Measurements from ENCODE around the gene FER. TPM values are rescaled to one million over a fixed set of nuclear protein-coding genes. Genes with fewer than 3 reads are reported as not detected.

The FER gene
- total RNA-seq, 1 experiment from 2014 or later = 20.6 TPM

DNA sequence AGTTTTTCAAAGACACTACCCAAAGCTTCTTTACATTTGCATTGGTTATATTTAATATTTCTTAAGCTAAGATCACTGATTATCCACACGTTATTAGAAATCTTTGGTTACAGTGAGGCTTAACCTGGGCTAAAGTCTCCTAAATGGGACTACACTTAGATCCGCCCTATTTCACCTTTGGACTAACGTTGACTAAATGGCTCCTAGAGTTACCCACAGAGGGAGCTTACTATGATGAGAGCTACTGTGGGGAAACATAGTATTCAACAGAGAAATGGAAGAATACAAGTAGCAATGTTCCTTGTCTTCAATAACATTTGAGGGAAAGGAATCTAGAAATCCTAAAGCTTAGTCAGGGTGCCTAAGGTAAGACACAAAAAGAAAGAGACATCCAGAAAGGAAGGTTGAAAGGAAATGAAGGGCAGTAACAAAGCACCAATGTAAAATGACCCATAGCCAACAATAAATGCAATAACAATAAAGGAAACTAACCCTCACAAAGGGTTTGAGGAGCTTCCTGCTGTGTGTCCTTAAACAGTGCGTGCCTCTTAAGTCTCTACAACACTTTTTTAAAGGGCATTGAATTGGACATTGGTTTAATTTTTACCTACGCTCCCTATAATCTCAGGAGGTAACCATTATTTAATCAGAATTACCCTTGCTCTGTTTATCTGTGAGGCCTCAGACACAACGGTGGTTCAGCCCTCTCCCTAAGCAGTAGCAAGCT is 445.0 kb downstream of the FER start:
- no peak overlapping the region for H3K4me3 ChIP-seq
- CTCF ChIA-PET = no interaction called here
- peaks cover 25% of the 10 kb centered on the region for H3K4me1 ChIP-seq (replicated peaks; ENCODE audit: insufficient read depth)
- DNase-seq = no peak
- no peak for TF ChIP-seq EZH2 (IDR thresholded peaks at IDR 0.05; ENCODE audit: low read depth)
- TF ChIP-seq, protein P1, sequence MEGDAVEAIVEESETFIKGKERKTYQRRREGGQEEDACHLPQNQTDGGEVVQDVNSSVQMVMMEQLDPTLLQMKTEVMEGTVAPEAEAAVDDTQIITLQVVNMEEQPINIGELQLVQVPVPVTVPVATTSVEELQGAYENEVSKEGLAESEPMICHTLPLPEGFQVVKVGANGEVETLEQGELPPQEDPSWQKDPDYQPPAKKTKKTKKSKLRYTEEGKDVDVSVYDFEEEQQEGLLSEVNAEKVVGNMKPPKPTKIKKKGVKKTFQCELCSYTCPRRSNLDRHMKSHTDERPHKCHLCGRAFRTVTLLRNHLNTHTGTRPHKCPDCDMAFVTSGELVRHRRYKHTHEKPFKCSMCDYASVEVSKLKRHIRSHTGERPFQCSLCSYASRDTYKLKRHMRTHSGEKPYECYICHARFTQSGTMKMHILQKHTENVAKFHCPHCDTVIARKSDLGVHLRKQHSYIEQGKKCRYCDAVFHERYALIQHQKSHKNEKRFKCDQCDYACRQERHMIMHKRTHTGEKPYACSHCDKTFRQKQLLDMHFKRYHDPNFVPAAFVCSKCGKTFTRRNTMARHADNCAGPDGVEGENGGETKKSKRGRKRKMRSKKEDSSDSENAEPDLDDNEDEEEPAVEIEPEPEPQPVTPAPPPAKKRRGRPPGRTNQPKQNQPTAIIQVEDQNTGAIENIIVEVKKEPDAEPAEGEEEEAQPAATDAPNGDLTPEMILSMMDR (conservative IDR thresholded peaks at IDR 0.05) = no peak
- no peaks in the 10 kb centered on the region for H3F3A ChIP-seq (ENCODE audit: insufficient read depth, low read depth)
- H4K20me1 ChIP-seq (ENCODE audit: insufficient read depth) = no peaks in the 10 kb centered on the region
- H3K79me2 ChIP-seq (ENCODE audit: low read depth) = no peaks in the 10 kb centered on the region
- no peaks in the 10 kb centered on the region; the same call in 1 of the 2 replicates for H3K9me3 ChIP-seq (ENCODE audit: insufficient read depth, low read depth)
- POLR2A ChIA-PET (ENCODE audit: unreplicated experiment) = no interaction called here
- no peak overlapping the region for H3K27ac ChIP-seq
- no peak overlapping the region for H3K4me2 ChIP-seq
- no peaks in the 10 kb centered on the region for H3K9me2 ChIP-seq (ENCODE audit: insufficient read depth)
- H3K27me3 ChIP-seq (ENCODE audit: insufficient read depth, low read depth) = no peaks in the 10 kb centered on the region
- H3K36me3 ChIP-seq (ENCODE audit: low read depth) = no peaks in the 10 kb centered on the region
- BruUV-seq (replicated peaks) = no TSS peak
- intact Hi-C loops (cut with micrococcal nuclease; ENCODE audit: unreplicated experiment) = no loop called here
- no peak overlapping the region for H2AFZ ChIP-seq

DNA sequence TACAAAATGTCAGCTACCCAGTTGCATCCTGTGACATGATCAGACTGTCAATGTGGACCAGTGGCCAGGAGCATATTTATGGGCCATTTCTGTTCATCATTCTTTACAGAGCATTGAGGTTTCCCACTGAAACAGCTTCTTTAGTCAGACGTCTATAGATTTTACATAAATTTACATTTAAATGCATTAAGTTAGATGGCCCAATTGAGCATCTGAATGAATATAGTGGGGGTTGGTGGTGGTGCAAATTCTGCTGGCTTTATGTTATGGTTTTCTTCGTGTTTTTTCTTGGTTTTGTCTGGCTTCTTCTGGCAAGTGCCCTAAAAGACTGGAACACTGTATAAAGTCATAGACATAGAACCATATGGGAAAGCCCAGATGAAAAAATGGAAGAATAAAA is 448.0 kb downstream of the FER start:
- CTCF ChIA-PET = no interaction called here
- TF ChIP-seq, protein P1 (conservative IDR thresholded peaks at IDR 0.05) = no peak
- TF ChIP-seq EZH2 (IDR thresholded peaks at IDR 0.05; ENCODE audit: low read depth) = no peak
- POLR2A ChIA-PET (ENCODE audit: unreplicated experiment) = no interaction called here
- DNase-seq = no peak
- Histone ChIP-seq H3K9me2 (ENCODE audit: insufficient read depth) (no peaks in the 10 kb centered on the region; the same call in 1 of the 2 replicates), H2AFZ (no peak overlapping the region), H3F3A (ENCODE audit: insufficient read depth, low read depth) (no peaks in the 10 kb centered on the region), H3K79me2 (ENCODE audit: low read depth) (no peaks in the 10 kb centered on the region), H4K20me1 (ENCODE audit: insufficient read depth) (no peaks in the 10 kb centered on the region), H3K9me3 (ENCODE audit: insufficient read depth, low read depth) (no peaks in the 10 kb centered on the region; the same call in 1 of the 2 replicates), H3K4me1 (replicated peaks; ENCODE audit: insufficient read depth) (peaks cover 21% of the 10 kb centered on the region), H3K4me2 (no peak overlapping the region), H3K4me3 (no peak overlapping the region), H3K27ac (no peak overlapping the region), H3K36me3 (ENCODE audit: low read depth) (no peaks in the 10 kb centered on the region), H3K27me3 (ENCODE audit: insufficient read depth, low read depth) (no peaks in the 10 kb centered on the region)
- intact Hi-C loops (cut with micrococcal nuclease; ENCODE audit: unreplicated experiment) = no loop called here
- BruUV-seq (replicated peaks) = no TSS peak

DNA sequence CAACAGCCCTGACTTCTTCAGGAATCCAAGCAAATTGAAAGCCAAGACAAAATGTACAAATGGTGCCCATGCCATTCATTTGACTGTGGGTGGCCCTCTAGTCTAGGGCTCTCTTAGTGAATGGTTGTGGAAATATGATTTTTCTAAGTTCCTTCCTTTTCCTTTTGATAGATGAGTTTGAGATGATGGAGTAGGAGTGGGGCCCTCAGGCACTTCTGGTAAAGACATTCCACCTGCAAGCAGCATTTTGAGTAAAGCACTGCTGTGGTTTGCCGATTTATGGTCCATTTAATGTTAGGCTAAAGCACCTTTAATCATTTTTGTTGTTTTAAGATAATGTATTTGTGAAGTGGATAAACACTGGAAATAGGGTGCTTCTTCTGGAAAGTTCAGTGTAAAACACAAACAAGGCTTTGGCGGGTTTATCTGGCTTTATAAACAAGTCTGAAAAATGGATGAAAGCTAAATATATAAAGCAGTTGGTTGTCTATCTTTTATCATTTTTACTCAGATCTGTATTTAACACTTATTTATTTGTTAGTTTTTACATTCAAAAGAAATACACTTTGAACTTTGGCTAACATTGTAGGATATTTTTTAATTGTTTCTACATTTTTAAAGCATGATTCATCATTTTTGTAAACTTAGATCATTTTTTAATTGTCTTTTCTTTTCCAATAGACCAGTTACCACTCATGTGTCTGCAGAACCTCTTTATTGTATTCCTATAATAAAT is 448.6 kb downstream of the FER start:
- H3K4me2 ChIP-seq = no peak overlapping the region
- POLR2A ChIA-PET (ENCODE audit: unreplicated experiment) = no interaction called here
- DNase-seq = no peak
- H3K27me3 ChIP-seq (ENCODE audit: insufficient read depth, low read depth) = no peaks in the 10 kb centered on the region
- H3K4me1 ChIP-seq (replicated peaks; ENCODE audit: insufficient read depth) = peaks cover 15% of the 10 kb centered on the region
- BruUV-seq (replicated peaks) = no TSS peak
- no peak overlapping the region for H3K4me3 ChIP-seq
- intact Hi-C loops (cut with micrococcal nuclease; ENCODE audit: unreplicated experiment) = no loop called here
- H3K27ac ChIP-seq = no peak overlapping the region
- no peak for TF ChIP-seq EZH2 (IDR thresholded peaks at IDR 0.05; ENCODE audit: low read depth)
- TF ChIP-seq, protein P1 (conservative IDR thresholded peaks at IDR 0.05) = no peak
- no peaks in the 10 kb centered on the region for H3K36me3 ChIP-seq (ENCODE audit: low read depth)
- H3K9me3 ChIP-seq (ENCODE audit: insufficient read depth, low read depth) = no peaks in the 10 kb centered on the region; the same call in 1 of the 2 replicates
- H3K79me2 ChIP-seq (ENCODE audit: low read depth) = no peaks in the 10 kb centered on the region
- no peaks in the 10 kb centered on the region; the same call in 1 of the 2 replicates for H3K9me2 ChIP-seq (ENCODE audit: insufficient read depth)
- CTCF ChIA-PET = interaction anchor here (0.7 kb wide), 1 partner anchor 494 kb away, joined by 22 read pairs; no protein-coding TSS in a partner anchor
- no peaks in the 10 kb centered on the region for H4K20me1 ChIP-seq (ENCODE audit: insufficient read depth)
- no peak overlapping the region for H2AFZ ChIP-seq
- H3F3A ChIP-seq (ENCODE audit: insufficient read depth, low read depth) = no peaks in the 10 kb centered on the region
